Measurements from ENCODE around the gene BAD.

BAD gene

DNA sequence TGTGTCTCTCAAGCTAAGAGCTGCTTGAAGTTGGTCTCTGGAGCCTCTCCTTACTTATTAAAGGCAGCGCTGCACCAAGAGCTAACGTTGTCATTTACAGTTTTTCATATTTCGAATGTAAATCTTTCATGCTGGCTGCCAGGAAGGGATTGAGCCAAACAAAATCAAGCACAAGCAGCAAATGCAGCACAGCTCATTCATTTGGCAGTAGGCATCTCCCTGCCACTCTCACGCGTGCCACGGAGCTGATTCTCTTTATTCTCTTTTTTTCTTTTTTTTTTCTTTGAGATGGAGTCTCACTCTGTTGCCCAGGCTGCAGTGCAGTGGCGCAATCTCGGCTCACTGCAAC is 51.5 kb downstream of the BAD start:
- DNase-seq = no peak

DNA sequence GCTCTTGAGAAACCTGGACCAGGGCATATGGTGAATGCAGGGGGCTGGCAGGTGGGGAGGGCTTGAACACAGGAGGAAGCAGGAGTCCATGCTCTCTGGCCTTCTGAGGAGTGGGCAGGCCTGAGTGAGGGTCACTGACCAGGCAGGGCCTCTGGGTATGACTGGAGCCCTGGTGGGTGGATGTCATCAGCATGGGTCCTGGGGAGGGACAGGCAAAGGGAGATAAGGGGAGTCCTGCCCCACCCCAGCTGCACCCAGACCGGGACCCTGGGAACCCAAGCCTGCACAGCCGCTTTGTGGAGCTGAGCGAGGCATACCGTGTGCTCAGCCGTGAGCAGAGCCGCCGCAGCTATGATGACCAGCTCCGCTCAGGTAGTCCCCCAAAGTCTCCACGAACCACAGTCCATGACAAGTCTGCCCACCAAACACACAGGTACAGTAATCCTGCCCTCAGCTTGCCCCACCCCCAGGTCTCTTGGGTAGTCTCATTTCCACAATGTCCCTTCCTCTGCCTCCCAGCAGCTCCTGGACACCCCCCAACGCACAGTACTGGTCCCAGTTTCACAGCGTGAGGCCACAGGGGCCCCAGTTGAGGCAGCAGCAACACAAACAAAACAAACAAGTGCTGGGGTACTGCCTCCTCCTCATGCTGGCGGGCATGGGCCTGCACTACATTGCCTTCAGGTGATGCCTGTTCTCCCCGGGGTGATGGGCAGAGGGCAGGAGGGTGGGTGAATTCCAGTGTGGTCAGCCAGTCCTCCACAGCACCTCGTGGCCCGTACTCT is 52.1 kb downstream of the BAD start:
- no peak for DNase-seq

- DNase-seq = no peak
These were observed 52.9 kb downstream of the BAD start for GRCh38 chr11:64231546-64231945.

GRCh38 chr11:64230985-64231365 is 53.5 kb downstream of the BAD start:
- no peak for DNase-seq

DNA sequence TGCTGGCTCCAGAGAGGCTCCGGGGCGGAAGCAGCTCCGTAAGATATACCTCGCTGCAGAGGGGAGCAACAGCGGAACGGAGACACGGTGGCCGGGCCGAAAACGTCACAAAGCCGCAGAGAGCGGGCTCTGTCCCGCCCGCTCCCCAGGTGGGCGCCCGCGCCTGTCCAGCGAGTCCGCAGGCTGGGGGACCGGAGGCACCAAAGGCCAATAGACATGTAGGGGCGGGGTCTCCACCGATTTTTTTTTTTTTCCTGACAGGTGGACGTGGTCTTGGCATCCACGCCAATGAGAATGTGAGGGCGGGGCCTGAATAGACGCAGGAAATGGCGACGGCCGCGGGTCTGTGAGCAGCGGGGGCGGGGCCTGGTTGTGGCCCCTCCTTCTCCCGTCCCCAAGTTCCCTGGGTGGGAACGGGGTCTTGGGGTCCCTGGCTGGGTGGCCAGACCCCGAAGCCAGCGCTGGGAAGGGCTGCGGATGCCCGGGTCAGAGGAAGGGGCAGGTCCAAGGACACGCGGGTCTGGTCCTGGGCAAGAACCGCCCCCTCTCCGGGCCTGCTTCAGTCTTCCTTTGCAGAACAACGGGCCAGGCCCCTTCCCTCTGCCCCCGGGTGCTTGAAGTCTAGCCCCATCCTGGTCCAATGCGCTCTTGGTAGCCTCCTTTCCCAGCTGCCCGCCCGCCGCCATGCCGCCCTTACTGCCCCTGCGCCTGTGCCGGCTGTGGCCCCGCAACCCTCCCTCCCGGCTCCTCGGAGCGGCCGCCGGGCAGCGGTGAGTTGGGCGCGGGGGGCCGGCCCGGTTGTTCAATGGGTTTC is 54.1 kb downstream of the BAD start, which contains the start of gene DNAJC4:
Gene DNAJC4 (plus strand): TSS at position 378 of the 814 bp plus-strand sequence. CDS start 307 bp downstream, at position 685.
- peak in 55 of 56 donors; percentile 49 to 95 (median 82) for DNase-seq

DNA sequence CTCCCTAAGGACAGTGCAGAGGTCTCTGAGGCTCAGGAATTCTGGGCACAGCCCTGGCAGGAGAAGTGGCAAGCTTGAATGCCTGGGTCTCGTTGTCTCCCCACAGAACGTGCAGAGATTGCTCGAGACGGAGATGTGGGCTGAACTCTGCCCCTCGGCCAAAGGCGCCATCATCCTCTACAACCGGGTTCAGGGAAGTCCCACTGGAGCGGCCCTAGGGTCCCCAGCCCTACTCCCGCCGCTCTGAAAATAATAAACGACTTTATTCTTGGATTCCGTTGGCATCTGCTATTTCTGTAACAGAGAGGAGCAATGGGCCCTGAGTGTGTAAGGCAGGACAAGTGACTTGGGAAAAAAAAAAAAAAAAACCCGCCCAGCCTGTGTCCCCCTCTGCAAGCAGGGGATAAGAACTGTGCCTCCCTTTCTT is 54.7 kb downstream of the BAD start:
- DNase-seq = no peak

DNA sequence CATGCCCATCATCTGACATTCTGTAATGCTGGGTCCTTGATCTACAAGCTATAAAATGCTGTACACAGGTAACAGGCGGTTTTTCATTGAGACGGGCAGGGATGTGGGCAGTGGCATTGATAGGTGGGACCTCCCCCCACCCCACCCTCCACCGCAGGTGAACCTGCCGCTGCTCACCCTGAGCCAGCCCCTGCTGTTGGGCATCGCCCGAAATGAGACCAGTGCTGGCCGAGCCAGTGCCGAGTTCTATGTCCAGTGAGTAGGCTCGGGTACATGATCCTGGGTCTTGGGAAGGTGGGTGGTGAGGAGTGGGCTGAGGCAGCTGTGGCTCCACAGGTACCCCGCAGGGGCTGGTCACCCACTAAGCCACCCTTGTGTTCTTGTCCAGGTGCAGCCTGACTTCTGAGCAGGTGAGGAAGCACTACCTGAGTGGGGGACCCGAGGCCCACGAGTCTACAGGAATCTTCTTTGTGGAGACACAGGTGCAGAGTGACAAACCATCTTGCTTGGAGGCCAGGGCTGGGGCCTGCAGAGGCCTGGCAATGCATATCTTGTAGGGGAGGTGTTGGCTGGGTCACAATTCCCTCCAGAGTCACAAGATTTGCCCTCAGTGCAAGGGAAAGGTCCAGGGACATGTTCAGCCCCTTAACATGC is 55.2 kb downstream of the BAD start:
- no peak for DNase-seq

DNA sequence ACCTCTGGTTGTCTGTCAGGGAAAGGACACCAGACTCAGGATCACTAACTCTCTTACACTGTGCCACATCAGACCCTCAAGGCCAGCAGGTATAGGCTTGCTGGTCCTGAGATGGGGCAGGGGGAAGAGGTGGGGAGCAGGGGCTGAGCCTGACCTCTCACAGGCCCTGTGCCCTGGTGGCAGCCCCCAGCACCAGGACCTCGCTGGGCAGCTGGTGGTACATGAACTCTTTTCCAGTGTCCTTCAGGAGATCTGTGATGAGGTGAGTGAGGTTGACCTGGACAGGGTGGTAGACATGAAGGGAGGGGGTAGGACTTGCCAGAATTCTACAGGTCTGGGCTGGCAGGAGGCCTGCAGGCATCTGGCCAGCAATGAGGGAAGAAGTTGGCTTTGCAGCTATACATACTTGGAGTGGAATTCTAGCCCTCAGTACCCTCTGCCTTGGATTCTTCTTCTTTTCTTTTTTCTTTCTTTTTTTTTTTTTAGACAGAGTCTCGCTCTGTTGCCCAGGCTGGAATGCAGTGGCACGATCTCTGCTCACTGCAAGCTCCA is 57.0 kb downstream of the BAD start:
- DNase-seq = no peak

DNA sequence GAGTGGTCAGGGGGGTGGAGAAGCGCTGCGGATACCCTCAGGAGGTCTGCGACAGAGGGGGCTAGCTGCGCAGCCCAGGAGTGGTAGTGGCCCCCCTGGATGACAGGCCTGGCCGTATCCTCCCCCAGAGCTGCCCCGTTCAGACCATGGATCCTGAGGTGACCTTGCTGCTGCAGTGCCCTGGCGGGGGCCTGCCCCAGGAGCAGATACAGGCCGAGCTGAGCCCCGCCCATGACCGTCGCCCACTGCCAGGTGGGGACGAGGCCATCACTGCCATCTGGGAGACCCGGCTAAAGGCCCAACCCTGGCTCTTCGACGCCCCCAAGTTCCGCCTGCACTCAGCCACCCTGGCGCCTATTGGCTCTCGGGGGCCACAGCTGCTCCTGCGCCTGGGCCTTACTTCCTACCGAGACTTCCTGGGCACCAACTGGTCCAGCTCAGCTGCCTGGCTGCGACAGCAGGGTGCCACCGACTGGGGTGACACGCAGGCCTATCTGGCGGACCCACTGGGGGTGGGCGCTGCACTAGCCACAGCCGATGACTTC is 57.9 kb downstream of the BAD start:
- DNase-seq = peak in 8 of 56 donors; percentile 21 to 61 (median 42)

DNA sequence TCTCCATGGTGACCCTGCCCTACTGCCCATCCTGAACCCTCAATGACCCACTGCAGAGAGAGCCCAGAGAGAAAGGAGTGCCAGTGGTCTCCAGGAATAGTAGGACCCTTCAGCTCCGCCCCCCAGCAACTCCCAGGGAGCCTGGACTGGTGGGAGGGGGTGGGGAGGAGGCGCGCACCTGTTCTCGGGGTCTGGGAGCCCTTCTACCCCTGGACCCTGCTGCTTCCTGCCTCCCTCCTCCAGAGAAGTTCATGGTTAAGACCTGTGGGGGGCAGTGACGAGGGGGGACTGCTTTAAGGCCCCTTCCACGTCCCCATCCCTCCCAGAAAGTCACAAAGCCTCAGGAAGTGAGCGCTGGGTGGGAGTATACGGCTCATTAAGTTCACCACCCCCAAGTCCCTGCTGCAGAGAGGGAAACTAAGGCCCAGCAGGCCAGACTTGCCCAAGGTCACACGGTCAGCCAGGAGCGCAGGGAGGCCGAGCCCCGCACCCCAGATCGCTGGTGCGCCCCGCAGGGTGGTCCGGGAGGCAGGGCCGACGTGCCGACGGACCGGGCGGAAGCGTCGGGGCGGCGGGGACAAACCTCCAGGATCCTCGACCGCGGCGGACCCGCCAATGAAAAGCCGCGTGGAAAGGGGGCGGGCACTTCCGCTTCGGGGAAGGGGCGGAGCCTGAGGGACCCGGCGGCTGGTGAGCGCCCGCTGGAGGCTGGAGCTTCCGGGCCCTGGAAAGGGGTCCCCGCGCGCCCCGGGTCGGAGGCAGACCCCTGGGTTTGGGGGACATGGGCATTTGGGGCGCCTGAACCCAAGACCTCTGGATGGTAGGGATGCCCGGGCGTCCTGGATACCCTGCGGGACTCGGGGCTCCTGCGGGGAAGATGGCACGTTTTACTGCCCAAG is 58.6 kb downstream of the BAD start, which contains the start of the genes NUDT22 and TRPT1:
Gene NUDT22 (plus strand): TSS at position 667 of the 899 bp plus-strand sequence. CDS start 379 bp downstream, outside the sequence.
Gene TRPT1 (minus strand): TSS at position 579 of the 899 bp plus-strand sequence. CDS start 326 bp downstream, at position 253.
- DNase-seq = peak in 55 of 56 donors; percentile 53 to 94 (median 82)

GRCh38 chr11:64224891-64225607 is 59.4 kb downstream of the BAD start:
- DNase-seq = no peak

DNA sequence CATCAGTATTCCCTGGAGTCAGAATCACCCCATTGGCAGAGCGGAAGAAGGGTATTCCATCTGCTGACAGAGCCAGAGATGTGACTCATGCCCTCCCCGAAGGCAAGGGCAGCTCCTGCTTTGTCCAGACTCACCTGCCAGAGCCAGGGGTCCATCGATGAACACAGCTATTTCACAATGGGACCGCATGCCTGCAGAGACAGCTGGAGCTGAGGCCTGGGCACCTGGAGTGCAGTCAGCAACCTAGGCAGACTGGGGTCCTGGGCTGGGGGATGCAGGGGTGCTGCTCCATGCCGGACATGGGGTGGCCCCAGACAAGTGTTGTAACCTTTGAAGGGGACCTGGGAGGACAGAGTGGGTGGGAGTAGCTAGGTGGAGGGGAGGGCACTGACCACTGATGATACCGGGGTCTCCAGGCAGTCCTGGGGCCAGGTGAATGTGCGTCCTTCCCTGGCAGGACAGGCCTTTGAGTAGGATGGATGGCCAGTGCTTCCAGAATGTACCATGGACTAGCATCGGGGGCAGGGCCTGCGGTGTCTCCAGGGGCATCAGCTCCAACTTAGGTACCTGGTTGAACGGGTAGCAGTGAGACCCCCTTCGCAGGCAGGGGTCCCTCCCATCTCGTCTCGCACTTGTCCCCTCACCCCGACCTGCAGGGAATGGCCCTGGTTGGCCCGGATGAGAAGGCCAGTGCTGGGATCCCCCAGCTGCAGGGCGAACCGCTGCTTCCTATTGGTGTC is 60.1 kb downstream of the BAD start:
- no peak for DNase-seq

GRCh38 chr11:64223001-64223651 is 61.3 kb downstream of the BAD start:
- no peak for DNase-seq

DNA sequence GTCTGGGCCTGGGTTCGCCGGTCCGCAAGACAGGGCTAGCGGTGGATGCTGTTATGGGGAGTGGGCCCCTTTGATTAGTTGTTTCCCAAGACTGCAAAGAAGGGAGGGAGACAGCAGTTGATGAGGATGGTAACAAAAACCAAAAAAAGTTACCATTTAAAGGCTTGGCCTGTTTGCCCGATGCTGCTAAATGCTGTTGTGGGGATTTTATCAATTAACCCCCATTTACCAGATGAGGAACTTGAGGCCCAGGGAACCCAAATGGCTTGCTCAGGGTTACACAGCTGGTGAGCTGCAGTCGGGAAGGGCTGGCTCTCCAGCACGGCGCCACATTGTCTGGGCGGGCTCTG is 61.8 kb downstream of the BAD start:
- no peak for DNase-seq

GRCh38 chr11:64220798-64221197 is 63.7 kb downstream of the BAD start:
- no peak for DNase-seq

- DNase-seq = no peak
These were observed 64.2 kb downstream of the BAD start for GRCh38 chr11:64220271-64220670.

All from nucleus accumbens (tissue), 56 donors.